ENCODE measurements around the gene FSTL5.

FSTL5 gene

DNA sequence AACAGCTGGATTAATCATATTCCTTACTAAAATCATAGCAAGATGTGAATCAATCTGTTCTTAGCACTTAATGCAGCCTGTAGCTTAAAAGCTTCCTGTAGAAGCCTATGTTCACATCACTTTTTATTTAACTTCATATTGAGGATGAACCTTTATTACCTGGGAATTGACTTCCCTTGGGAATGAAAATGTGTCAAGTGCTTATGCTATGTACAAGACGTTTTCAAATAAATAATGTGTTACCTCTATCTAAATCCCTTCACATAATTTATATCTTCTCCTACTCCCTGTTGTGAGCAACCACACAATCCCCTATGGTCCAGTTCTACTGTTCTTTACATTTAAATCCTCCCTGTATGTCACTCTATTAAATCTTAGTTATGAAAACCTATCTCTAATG lies 633.1 kb downstream of the FSTL5 start:
- TF ChIP-seq, protein P1, sequence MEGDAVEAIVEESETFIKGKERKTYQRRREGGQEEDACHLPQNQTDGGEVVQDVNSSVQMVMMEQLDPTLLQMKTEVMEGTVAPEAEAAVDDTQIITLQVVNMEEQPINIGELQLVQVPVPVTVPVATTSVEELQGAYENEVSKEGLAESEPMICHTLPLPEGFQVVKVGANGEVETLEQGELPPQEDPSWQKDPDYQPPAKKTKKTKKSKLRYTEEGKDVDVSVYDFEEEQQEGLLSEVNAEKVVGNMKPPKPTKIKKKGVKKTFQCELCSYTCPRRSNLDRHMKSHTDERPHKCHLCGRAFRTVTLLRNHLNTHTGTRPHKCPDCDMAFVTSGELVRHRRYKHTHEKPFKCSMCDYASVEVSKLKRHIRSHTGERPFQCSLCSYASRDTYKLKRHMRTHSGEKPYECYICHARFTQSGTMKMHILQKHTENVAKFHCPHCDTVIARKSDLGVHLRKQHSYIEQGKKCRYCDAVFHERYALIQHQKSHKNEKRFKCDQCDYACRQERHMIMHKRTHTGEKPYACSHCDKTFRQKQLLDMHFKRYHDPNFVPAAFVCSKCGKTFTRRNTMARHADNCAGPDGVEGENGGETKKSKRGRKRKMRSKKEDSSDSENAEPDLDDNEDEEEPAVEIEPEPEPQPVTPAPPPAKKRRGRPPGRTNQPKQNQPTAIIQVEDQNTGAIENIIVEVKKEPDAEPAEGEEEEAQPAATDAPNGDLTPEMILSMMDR (IDR thresholded peaks at IDR 0.05), result no peak
- no peak for TF ChIP-seq ZFX (IDR thresholded peaks at IDR 0.05; ENCODE audit: borderline replicate concordance)
- no peak overlapping the region for H3K27ac ChIP-seq

DNA sequence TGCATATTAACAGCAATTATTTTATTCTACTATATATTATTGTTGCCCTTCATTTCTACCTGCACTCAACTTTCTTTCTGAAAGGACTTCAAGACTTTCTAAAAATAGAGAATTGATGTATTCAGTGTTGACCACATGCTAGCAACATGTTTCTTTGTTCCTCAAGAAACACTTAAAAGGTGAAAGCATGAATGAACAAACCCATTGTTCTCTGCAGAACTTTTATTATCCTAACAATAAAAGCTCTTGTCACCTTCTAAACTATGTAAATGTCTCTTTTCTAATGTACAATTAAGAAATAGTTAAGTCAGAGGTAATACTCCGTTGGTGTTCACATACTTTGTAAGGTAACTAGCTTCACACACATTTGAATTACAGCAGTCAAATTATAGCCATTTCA lies 638.7 kb downstream of the FSTL5 start:
- H3K27ac ChIP-seq, result no peak overlapping the region

DNA sequence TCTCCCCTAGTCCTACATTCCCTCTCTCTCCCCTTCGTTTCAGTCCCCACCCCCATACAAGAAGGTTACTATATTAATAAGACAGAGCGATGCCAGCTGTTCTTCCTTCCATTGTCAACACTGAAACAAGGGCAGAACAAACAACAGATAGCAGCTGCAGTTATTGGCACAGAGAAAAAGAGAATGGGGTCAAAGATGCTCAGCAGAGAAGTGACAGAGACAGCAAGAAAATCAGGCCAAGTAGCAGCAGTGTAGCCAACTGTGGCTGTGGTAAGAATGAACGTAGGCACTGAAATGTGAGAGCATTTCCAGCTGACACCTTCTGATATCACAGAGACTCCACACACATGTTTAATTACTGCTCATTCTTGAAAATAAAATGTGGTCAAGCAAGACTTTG lies 641.8 kb downstream of the FSTL5 start:
- H3K27ac ChIP-seq, result no peak overlapping the region
- TF ChIP-seq ZFX (IDR thresholded peaks at IDR 0.05; ENCODE audit: borderline replicate concordance), result no peak
- TF ChIP-seq, protein P1 (IDR thresholded peaks at IDR 0.05), result no peak

More for the DNA sequence above, 638.7 kb downstream of the FSTL5 start:
- TF ChIP-seq, protein P1 (IDR thresholded peaks at IDR 0.05), result no peak
- TF ChIP-seq ZFX (IDR thresholded peaks at IDR 0.05; ENCODE audit: borderline replicate concordance), result no peak

DNA sequence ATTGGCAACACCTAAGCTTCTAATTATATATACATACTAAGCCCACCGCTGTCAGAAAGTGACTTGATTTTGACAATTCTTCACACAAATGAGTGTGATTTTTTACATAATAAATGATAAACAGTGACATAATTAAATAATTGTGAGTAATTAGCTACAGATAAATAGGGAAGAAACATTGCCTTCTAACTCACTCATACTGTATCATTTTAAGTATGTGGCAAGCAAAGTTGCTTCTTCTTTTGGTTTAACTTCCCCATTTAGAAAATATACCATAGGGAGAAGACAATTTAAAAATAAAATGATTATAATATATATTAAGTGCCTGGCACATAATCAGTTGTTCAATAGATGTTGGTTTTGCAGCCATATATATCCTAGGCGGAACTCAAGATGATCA lies 644.2 kb downstream of the FSTL5 start:
- H3K27ac ChIP-seq, result no peak overlapping the region

DNA sequence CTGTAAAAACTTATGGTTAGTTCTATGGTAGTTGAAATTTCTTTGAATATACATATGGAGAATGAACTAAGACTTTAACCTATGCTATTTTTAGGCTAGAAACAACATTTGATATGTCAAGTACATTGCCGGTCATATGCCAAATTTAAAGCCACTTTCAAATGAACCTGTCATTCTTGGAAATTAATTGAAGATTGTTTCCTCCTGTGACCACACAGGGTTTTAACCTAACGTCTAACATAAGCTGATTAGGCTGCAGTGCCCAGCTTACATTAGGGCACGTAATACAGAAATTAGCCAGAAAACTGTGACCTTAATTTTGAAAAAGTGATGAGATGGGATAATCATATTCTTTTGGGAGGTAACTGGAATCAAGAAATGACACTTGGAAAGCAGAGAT lies 645.9 kb downstream of the FSTL5 start:
- H3K27ac ChIP-seq, result no peak overlapping the region
- TF ChIP-seq ZFX (IDR thresholded peaks at IDR 0.05; ENCODE audit: borderline replicate concordance), result no peak
- TF ChIP-seq, protein P1 (IDR thresholded peaks at IDR 0.05), result no peak

More for the DNA sequence above, 644.2 kb downstream of the FSTL5 start:
- TF ChIP-seq, protein P1 (IDR thresholded peaks at IDR 0.05), result no peak
- TF ChIP-seq ZFX (IDR thresholded peaks at IDR 0.05; ENCODE audit: borderline replicate concordance), result no peak

DNA sequence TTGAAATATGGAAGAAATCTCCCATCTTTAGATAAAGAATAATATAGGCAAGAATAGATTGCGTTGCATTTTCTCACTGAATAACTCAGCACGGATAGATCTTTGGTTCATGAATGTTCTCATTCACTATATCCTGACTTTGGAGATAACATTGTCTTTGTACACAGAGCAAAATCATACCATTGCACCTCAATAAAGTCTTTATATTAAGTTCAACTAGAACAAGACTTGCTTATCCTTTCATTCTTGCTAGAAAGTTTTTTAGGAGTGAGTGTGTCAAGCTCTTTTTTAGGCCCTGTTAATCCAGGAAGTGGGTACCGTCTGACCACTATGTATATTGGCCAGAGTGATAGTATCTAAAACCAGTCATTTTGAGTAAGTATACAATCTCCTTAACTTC lies 658.7 kb downstream of the FSTL5 start:
- no peak overlapping the region for H3K27ac ChIP-seq
- TF ChIP-seq ZFX (IDR thresholded peaks at IDR 0.05; ENCODE audit: borderline replicate concordance), result no peak
- TF ChIP-seq, protein P1 (IDR thresholded peaks at IDR 0.05), result no peak

DNA sequence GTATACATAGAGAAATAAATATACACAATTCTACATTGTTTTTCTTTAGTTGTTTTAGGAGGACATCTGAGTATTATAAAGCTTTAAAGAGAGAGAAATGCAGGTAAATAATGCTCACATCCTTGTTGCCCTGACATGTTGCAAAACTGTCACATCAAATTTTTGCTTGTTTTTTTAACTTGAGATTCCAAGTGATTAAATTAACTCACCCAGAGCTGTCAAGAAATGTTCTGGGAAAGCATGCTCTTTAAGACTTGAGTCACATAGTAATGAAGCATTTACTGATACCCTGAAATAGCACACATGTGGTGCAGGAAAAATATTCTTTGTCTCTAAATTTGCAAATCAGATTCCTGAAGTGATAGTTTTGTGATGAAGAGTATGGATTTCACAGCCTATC lies 665.6 kb downstream of the FSTL5 start:
- TF ChIP-seq, protein P1 (IDR thresholded peaks at IDR 0.05), result no peak
- no peak for TF ChIP-seq ZFX (IDR thresholded peaks at IDR 0.05; ENCODE audit: borderline replicate concordance)
- H3K27ac ChIP-seq, result no peak overlapping the region
